K562 (cell line): ENCODE data around the gene P4HTM. TPM values are rescaled to one million over a fixed set of nuclear protein-coding genes. Genes with fewer than 3 reads are reported as not detected.
A peak's percentile ranks its signal among the peaks of the same experiment; 100 is the strongest.

Source experiments
- ARHGAP35 ChIP-seq: fragments of 450-650 bp; IDR thresholded peaks from 2 replicates; pipeline ENCODE4 v1.6.1; 2018; ENCODE audit not compliant: partially characterized antibody
- ETV6 ChIP-seq, 3 experiments: fragments of 150-350 bp in 1 of 3; sonication (generic) in 1 of 3; formaldehyde crosslinking in 1 of 3; IDR thresholded peaks; 2 replicates each; pipeline versions ENCODE4 v1.6.1 to v1.8.0; 2014 to 2022; ENCODE audit warnings: borderline replicate concordance in 2 of 3, low read depth in 2 of 3, antibody characterized with exemption in 1 of 3, low read length in 1 of 3, mild to moderate bottlenecking in 1 of 3, missing genetic modification reagents in 1 of 3
- PREB ChIP-seq: sonication (generic); formaldehyde crosslinking; IDR thresholded peaks from 2 replicates; pipeline ENCODE4 v1.8.1; 2023; ENCODE audit warnings: mild to moderate bottlenecking, missing genetic modification reagents
- ZNF407 ChIP-seq: fragments of 450-650 bp; IDR thresholded peaks from 2 replicates; pipeline ENCODE4 v1.6.1; 2016; ENCODE audit warnings: low read depth
- ZNF778 ChIP-seq: fragments of 450-650 bp; formaldehyde crosslinking; IDR thresholded peaks from 2 replicates; pipeline ENCODE4 v1.4.0; 2020; ENCODE audit warnings: mild to moderate bottlenecking, moderate library complexity
- polyA plus RNA-seq, 8 experiments: library from polyadenylated mRNA; depleted of rRNA in 4 of 8; stranded (reverse) in 5 of 8; unstranded in 3 of 8; fragments of >200 nt; fragmentation: Nextera tagmentation in 2 of 8; fragmentation: Illumina TruSeq in 1 of 8; extraction: Ambion mirVana in 2 of 8; extraction: Trizol in 1 of 8; gene quantifications; 2 replicates each; pipeline versions ENCODE4 v1.2.1 to v1.2.3, GENCODE V29; 2011 to 2014; ENCODE audit warnings: inconsistent platforms in 1 of 8, missing spikeins in 1 of 8
- total RNA-seq, 7 experiments: library from RNA; depleted of rRNA in 6 of 7; stranded (reverse); fragments of >200 nt in 6 of 7; fragmentation: Illumina TruSeq in 2 of 7; extraction: Trizol in 2 of 7; gene quantifications; 2 replicates each; pipeline versions ENCODE4 v1.2.1 to v1.2.3, GENCODE V29; 2011 to 2021; ENCODE audit warnings: low replicate concordance in 1 of 7

Gene P4HTM
- total and polyA plus RNA-seq, 9 of the 15 experiments (the other 6 are each of a cell fraction or from before 2014, with no cell fraction given), result 0.09 to 0.66 (median 0.25) TPM; not detected in 2

GRCh38 chr3:49021213-49021812, 31.3 kb downstream of the P4HTM start (continued):
- TF ChIP-seq ZNF778 (CRISPR knock-in tag), result no peak
- no peak for TF ChIP-seq ZNF407
- no peak for TF ChIP-seq ETV6 (IDR thresholded peaks at IDR 0.05; ENCODE audit: borderline replicate concordance in 1 of 2, low read depth in 2 of 2, low read length in 1 of 2)
- TF ChIP-seq ETV6 (CRISPR knock-in tag; IDR thresholded peaks at IDR 0.05; ENCODE audit: borderline replicate concordance), result no peak
- TF ChIP-seq PREB (CRISPR knock-in tag), result peak; percentile 94
- no peak for TF ChIP-seq ARHGAP35
